ENCODE measurements around the gene GALNT15.

GRCh38 chr3:16174389-16174788 is at the start of gene GALNT15:
- TF ChIP-seq CTCF (optimal IDR thresholded peaks at IDR 0.05 in 1 of 3, IDR thresholded peaks at IDR 0.05 in 1 of 3, conservative IDR thresholded peaks at IDR 0.05 in 1 of 3; ENCODE audit: extremely low read depth in 1 of 3, insufficient read depth in 2 of 3, low read length in 3 of 3) = no peak
- TF ChIP-seq EZH2 (IDR thresholded peaks at IDR 0.05; ENCODE audit: low read length) = no peak

Measured in keratinocyte (primary cell).